SH-SY5Y (cell line): ENCODE measurements around the gene GNLY.

Source experiments
- GATA2 ChIP-seq: IDR thresholded peaks from 2 replicates; pipeline ENCODE4 v1.6.1; 2011; ENCODE audit warnings: mild to moderate bottlenecking, low read depth, low read length
- GATA3 ChIP-seq: IDR thresholded peaks from 2 replicates; pipeline ENCODE4 v1.6.1; 2011; ENCODE audit warnings: low read depth, mild to moderate bottlenecking, low read length, moderate library complexity

GRCh38 chr2:85697716-85698115 is 3.6 kb downstream of the GNLY start:
- TF ChIP-seq GATA2 (no peak), GATA3 (no peak)
